ENCODE measurements around the gene TAS2R10. TPM values are rescaled to one million over a fixed set of nuclear protein-coding genes. Genes with fewer than 3 reads are reported as not detected.

Gene TAS2R10
- polyA plus RNA-seq (0.10 to 0.22 TPM in 2 of 3 replicates, not detected in the other), polyA minus RNA-seq (0.23 to 0.99 TPM in 2 of 3 replicates, not detected in the other)
- not detected for polyA plus RNA-seq (2011; ENCODE audit: low read depth)
- polyA plus RNA-seq (2011; cell fraction: cytosol; rRNA removed) = not detected in 2 replicates
- 0.65 and 0.85 TPM in 2 replicates for polyA plus RNA-seq (2011; cell fraction: nucleus; rRNA removed)
- not detected in 2 replicates for polyA plus RNA-seq (2012; ENCODE audit: low replicate concordance)
- not detected for polyA minus RNA-seq (2011; cell fraction: cytosol; rRNA and poly(A)+ RNA removed)
- polyA minus RNA-seq (2011; cell fraction: nucleus; rRNA and poly(A)+ RNA removed) = 0.74 and 2.2 TPM in 2 replicates

GRCh38 chr12:10826258-10826657 lies at the start of gene TAS2R10:
Gene TAS2R10, minus strand, starts transcription at chr12:10826358. Its CDS starts 89 bp downstream, at chr12:10826269.
- H3K9ac ChIP-seq (ENCODE audit: control insufficient read depth, extremely low read depth, insufficient read depth, low read length) = no peak within 1 kb of the TSS
- no peak within 1 kb of the TSS for H3K4me2 ChIP-seq (ENCODE audit: control insufficient read depth, extremely low read depth, insufficient read depth, low read depth, low read length)
- no peaks in the 10 kb centered on the region for H3K27me3 ChIP-seq (ENCODE audit: control insufficient read depth, extremely low read depth, insufficient read depth, low read length)
- H3K27ac ChIP-seq (ENCODE audit: control insufficient read depth, insufficient read depth, low read length) = no peak within 1 kb of the TSS
- no peaks in the 10 kb centered on the region for H3K9me3 ChIP-seq (ENCODE audit: control insufficient read depth, low read depth, low read length)
- no peaks in the 10 kb centered on the region for H3K4me1 ChIP-seq (ENCODE audit: control insufficient read depth, extremely low read depth, insufficient read depth, low read length)
- dilution Hi-C loops (cut with MboI; ENCODE audit: extremely low pct_ligation_motif_present, low sequenced_read_pairs) = no loop called here
- no peaks in the 10 kb centered on the region for H3K9me1 ChIP-seq (ENCODE audit: control insufficient read depth, extremely low read depth, insufficient read depth, low read length)
- no peaks in the 10 kb centered on the region for H3K79me2 ChIP-seq (ENCODE audit: control insufficient read depth, insufficient read depth, low read length)
- no peak within 1 kb of the TSS for H2AFZ ChIP-seq (ENCODE audit: control insufficient read depth, low read length)
- no peak for TF ChIP-seq EZH2 (IDR thresholded peaks at IDR 0.05; ENCODE audit: low read length)
- no peak for TF ChIP-seq CTCF (optimal IDR thresholded peaks at IDR 0.05 in 1 of 3, IDR thresholded peaks at IDR 0.05 in 1 of 3, conservative IDR thresholded peaks at IDR 0.05 in 1 of 3; ENCODE audit: extremely low read depth in 1 of 3, insufficient read depth in 2 of 3, low read length in 3 of 3)
- FAIRE-seq (no peak), DNase-seq (ENCODE audit: low read depth, low spot score) (no peak)
- H3K36me3 ChIP-seq (ENCODE audit: control insufficient read depth in 2 of 2, extremely low read depth in 1 of 2, insufficient read depth in 2 of 2, low read length in 2 of 2) = no peaks in the 10 kb centered on the region
- no peak within 1 kb of the TSS for H3K4me3 ChIP-seq (ENCODE audit: control insufficient read depth in 2 of 3, extremely low read depth in 1 of 3, insufficient read depth in 2 of 3, low read depth in 1 of 3, low read length in 3 of 3)
- H4K20me1 ChIP-seq (ENCODE audit: control insufficient read depth, extremely low read depth, insufficient read depth, low read length) = no peaks in the 10 kb centered on the region

GRCh38 chr12:10873378-10873777 lies 47.2 kb upstream of the TAS2R10 start:
- Histone ChIP-seq H3K27ac (ENCODE audit: control insufficient read depth, insufficient read depth, low read length) (no peak overlapping the region), H3K27me3 (ENCODE audit: control insufficient read depth, extremely low read depth, insufficient read depth, low read length) (no peaks in the 10 kb centered on the region), H3K9me1 (ENCODE audit: control insufficient read depth, extremely low read depth, insufficient read depth, low read length) (no peaks in the 10 kb centered on the region), H3K4me3 (ENCODE audit: control insufficient read depth in 2 of 3, extremely low read depth in 1 of 3, insufficient read depth in 2 of 3, low read depth in 1 of 3, low read length in 3 of 3) (no peak overlapping the region), H3K79me2 (ENCODE audit: control insufficient read depth, insufficient read depth, low read length) (no peaks in the 10 kb centered on the region), H3K36me3 (ENCODE audit: control insufficient read depth in 2 of 2, extremely low read depth in 1 of 2, insufficient read depth in 2 of 2, low read length in 2 of 2) (peaks cover 0 to 3% of the 10 kb centered on the region in 2 experiments), H2AFZ (ENCODE audit: control insufficient read depth, low read length) (no peak overlapping the region), H3K9ac (ENCODE audit: control insufficient read depth, extremely low read depth, insufficient read depth, low read length) (no peak overlapping the region), H3K4me1 (ENCODE audit: control insufficient read depth, extremely low read depth, insufficient read depth, low read length) (no peaks in the 10 kb centered on the region), H3K4me2 (ENCODE audit: control insufficient read depth, extremely low read depth, insufficient read depth, low read depth, low read length) (no peak overlapping the region), H4K20me1 (ENCODE audit: control insufficient read depth, extremely low read depth, insufficient read depth, low read length) (no peaks in the 10 kb centered on the region), H3K9me3 (ENCODE audit: control insufficient read depth, low read depth, low read length) (no peaks in the 10 kb centered on the region)
- TF ChIP-seq EZH2 (IDR thresholded peaks at IDR 0.05; ENCODE audit: low read length) = no peak
- no peak for FAIRE-seq
- dilution Hi-C loops (cut with MboI; ENCODE audit: extremely low pct_ligation_motif_present, low sequenced_read_pairs) = no loop called here
- DNase-seq (ENCODE audit: low read depth, low spot score) = no peak

Measured in keratinocyte (primary cell).